Germinal center (tissue), 1 donor: Measurements from ENCODE around the gene ID3.
"Not testable (repeated sequence)": the region's sequence is repeated elsewhere in the genome, so short reads cannot be mapped to it uniquely, and the experiment has no call there.

ENCODE experiments used
- DNase-seq: peaks from one replicate; pipeline ENCODE4 v3.0.0; 2012; ENCODE audit warnings: mixed read lengths, low spot score

The ID3 gene

DNA sequence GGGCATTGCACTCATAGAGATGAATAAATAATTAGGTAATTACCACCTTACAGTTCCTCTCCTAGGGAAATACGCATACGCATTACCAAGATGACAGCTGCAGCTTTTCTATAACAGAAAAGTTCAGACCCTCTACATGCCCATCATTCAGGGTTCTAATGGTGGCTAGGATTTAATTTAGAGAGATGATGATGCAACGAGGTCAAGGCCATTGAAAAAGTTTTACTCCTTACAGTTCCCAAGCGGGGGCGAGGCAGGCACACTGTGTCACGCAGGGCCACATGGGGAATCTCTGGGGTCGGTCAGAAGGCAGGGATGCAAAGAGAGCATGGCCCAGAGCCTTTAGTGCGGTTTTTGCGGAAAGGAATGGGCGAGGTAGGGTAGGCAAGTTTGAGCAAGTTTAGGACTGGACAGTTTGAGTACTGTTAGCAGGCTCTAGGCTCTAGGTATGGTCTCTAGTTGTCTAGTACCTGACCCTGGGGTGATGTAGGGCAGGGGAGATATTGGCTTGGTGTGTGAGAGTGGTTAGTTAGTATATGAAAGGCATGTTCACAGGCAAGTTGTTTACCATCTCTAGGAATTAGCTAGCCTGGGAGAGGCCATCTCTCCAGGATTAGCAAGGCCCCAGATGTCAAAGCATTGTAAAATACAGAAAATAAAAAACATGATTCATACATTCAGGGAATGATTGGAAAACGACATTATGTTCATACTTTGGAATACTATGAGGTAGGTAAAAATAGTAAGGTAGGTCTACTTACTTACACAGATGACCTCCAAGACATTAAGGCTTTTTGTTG is 29.6 kb upstream of the ID3 start:
- no peak for DNase-seq

DNA sequence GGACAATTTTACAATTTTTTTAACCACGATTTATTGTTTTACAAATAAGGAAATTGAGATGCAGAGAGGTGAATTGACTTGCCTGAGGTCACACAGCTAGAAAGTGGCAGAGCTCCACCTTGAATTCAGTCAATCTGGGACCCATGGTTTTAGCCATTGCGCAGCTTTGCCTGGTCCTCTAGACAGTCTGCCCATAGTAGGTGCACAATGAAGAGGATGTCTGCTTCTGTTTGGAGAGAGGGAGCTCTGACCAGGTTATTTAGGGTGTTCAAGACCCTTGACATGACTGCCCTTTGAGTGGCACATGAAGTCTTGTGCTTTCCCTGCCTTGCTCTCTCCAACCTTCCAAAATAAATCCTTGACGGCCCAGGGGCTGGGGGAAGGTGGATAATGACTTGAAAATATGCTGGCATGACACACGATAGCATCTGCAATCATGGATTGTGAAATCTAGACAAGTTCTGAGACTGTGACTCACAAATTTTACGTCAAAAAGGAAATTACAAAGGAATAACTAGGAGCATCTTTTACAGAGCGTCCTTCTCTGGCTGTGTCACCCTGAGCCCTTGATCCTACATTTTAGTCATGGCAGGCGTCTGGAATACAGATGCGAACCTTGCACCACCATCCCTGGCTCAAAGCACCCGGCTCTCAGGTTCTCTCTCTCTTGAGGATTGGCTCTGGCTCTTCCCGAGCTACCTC is 26.2 kb upstream of the ID3 start:
- no peak for DNase-seq

GRCh38 chr1:23583727-23584126 is 24.4 kb upstream of the ID3 start:
- not testable (repeated sequence) for DNase-seq

DNA sequence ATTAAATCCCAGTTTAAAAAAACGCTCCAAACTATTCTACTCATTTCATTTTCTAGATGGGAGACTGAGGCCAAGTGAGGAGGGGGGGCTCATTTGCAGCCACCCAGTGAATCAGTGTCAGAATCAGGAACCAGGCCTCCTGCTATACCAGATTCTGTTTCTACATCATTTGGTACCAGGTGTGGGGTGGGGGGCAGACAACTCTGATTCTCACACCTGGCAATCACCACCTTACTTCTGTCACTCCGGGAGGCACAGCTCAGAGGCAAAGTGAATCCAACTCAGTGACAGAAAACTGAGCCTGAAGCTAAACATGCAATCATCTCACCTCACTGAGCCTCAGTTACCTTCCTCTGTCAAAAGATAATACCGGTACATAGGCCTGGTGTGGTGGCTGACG is 23.5 kb upstream of the ID3 start:
- DNase-seq = no peak

DNA sequence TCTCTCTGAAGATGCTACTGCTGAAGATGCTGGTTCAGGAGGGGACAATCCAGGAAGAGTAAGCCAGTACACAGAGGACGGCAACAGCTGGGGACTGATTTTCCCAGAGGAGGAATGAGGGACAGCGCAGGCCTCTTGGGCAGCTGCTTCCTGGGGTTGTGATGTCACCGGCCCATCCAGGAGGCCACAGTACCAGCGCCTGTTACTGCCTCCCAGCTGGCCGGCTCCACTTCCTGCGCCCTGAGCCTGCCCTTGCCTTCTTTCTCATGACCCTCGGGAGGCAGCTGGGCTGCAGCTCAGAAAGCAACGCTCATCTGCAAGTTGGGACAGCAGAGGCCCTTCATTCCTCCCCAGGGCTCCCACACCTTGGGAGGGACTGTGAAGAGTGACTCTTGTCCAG is 21.9 kb upstream of the ID3 start:
- DNase-seq = no peak

DNA sequence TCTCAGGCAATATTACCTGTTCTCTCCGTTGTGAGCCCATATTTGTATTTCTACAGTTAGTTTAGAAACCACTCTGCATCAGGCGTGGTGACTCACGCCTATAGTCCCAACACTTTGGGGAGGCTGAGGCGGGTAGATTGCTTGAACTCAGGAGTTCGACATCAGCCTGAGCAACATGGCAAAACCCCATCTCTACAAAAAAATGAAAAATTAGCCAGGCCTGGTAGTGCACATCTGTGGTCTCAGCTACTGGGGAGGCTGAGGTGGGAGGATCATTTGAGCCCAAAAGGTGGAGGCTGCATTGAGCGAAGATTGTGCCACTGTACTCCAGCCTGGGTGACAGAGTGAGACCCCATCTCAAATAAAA is 19.7 kb upstream of the ID3 start:
- DNase-seq = no peak

- DNase-seq = no peak
These were observed 19.2 kb upstream of the ID3 start for GRCh38 chr1:23578311-23578996.

- peak; percentile 64 for DNase-seq
These were observed 18.0 kb upstream of the ID3 start for GRCh38 chr1:23577056-23578004.

GRCh38 chr1:23576338-23577055 is 17.2 kb upstream of the ID3 start:
- DNase-seq = no peak

- no peak for DNase-seq
These were observed 16.0 kb upstream of the ID3 start for GRCh38 chr1:23575226-23575810.

GRCh38 chr1:23574265-23574754 is 15.0 kb upstream of the ID3 start:
- DNase-seq = no peak

GRCh38 chr1:23573574-23574182 is 14.4 kb upstream of the ID3 start:
- DNase-seq = no peak

- DNase-seq = no peak
These were observed 12.2 kb upstream of the ID3 start for GRCh38 chr1:23571465-23571864.

DNA sequence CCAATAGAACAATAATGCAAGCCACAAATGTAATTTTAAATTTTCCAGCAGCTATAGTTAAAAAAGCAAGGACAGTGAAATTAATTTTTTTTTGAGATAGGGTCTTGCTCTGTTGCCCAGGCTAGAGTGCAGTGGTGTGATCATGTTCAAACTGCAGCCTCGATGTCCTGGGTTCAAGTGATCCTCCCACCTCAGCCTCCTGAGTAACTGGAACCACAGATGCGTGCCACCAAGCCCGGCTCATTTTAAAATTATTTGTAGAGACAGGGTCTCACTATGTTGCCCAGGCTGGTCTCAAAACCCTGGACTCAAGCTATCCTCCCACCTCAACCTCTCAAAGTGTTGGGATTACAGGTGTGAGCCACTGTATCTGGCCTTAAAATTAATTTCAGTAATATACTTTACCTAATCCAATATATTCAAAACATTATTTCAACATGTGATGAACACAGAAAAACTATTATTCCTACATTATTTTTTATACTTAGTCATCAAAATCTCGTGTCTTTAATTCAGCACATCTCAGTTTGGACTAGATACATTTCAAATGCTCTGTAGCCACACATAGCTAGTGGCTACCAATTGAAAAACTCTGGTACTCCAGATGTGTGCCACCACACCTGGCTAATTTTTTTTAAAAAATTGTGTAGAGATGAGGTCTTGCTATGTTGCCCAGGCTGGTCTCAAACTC is 10.8 kb upstream of the ID3 start:
- no peak for DNase-seq

GRCh38 chr1:23568608-23569383 is 9.5 kb upstream of the ID3 start:
- DNase-seq = no peak

DNA sequence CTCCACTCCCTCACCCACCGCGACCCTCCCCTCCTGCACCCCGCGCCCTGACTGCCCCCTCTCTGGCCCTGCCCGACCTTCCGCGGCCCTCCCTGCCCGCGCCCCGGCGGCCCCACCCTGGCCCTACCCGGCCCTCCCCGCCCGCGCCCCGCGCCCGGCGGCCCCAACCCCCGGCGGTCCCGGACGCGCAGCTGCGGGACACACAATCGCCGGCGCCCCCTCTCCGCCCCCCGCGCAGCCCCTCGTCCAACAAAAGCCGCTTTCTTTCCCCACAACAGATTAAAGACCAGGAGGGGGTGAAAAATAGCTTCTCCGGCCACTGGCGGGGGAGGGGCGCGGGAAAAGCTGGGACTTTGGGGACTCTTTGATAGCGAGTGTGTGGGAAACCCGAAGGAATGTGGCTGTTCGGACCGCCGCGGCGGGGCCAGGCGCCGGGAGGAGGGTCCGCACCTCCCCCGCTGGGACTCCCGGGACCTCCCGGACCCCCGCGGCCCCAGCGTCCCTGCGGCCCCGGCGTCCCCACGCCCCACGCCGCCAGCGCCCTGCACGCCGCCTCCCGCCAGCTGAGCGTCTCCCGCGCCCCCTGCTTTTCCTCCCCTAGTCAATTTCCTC is 8.8 kb upstream of the ID3 start:
- DNase-seq = no peak

DNA sequence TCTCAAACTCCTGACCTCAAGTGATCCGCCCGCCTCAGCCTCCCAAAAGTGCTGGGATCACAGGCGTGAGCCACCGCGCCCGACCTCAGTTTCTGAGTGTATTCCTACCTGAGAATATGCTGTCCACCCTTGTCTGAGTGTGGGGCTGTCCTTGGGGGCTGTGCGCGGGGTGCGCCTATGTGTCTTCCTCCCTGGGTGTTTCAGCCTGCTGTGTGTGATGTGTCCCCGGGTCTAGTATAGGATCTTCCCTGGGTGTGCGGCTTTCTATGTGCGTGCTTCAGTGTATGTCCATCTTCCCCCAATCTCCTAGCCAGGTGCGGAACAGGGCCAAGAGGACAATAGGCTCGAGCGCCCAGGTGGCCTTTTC is 8.3 kb upstream of the ID3 start:
- DNase-seq = no peak

DNA sequence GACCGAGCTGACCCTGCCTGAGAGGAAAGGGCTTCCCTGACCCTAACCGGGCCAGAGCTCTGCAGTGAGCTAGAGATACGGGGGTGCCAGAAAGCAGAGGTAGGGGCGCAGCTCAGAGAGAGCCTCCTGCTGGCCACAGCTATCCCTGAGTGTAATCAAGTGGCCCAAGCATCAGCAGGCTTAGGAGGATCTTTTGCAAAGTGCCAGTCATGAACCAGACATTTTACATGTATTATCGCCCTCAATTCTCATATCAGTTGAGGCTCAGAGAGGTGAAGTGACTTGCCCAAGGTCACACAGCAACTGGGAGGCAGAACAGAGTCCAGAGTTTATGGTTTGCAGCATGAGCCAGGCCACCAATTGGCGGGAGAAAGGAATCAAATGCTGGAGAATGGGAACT is 7.0 kb upstream of the ID3 start:
- DNase-seq = no peak

- no peak for DNase-seq
These were observed 6.5 kb upstream of the ID3 start for GRCh38 chr1:23565776-23566175.
